Measurements from ENCODE around the gene HPS4.

The HPS4 gene

DNA sequence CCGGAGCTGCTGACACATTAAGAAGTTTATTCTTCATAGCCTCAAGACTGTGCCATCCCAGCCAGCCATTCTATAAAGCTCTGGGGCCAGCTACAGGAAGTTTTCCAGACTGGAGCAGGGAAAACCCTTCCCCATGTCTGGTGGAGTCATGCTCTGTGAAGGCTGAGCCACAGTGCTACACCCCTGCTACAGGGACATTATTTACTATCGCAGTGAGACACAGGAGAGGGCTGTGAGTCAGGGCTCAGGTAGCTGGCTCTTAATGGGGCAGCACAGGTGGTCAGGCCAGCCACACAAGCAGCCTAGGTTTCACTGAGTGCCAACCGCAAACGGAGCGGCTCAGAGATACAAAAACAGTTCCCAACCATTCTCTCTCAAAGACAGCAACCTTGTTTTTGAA is 12.1 kb downstream of the HPS4 start:
- DNase-seq (ENCODE audit: extremely low read depth, low read depth), result peak; percentile 49
- no peak overlapping the region for H3K4me3 ChIP-seq (replicated peaks; ENCODE audit: low read depth, low read length)
- TF ChIP-seq, protein P1, sequence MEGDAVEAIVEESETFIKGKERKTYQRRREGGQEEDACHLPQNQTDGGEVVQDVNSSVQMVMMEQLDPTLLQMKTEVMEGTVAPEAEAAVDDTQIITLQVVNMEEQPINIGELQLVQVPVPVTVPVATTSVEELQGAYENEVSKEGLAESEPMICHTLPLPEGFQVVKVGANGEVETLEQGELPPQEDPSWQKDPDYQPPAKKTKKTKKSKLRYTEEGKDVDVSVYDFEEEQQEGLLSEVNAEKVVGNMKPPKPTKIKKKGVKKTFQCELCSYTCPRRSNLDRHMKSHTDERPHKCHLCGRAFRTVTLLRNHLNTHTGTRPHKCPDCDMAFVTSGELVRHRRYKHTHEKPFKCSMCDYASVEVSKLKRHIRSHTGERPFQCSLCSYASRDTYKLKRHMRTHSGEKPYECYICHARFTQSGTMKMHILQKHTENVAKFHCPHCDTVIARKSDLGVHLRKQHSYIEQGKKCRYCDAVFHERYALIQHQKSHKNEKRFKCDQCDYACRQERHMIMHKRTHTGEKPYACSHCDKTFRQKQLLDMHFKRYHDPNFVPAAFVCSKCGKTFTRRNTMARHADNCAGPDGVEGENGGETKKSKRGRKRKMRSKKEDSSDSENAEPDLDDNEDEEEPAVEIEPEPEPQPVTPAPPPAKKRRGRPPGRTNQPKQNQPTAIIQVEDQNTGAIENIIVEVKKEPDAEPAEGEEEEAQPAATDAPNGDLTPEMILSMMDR (IDR thresholded peaks at IDR 0.05; ENCODE audit: low read depth, low read length, missing control alignments), result no peak

DNA sequence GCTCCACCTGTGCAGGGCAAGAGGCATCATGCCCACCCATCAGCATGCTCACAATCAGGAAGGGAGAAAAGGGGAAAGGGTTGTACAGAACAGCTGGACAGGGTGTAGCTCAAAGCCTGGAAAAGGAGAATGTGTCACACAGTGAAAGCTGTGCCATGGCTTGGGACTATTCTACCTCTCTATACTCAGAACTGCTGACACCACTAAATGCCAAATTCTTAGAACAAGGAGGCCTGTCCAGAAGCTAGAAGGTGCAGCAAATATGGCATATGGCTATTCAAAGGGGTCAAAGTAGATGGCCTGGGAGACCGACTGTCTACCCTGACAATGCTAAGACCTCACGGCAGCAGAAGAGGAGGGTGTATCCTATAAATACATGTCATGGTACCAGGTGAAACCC is 12.8 kb downstream of the HPS4 start:
- TF ChIP-seq, protein P1 (IDR thresholded peaks at IDR 0.05; ENCODE audit: low read depth, low read length, missing control alignments), result no peak
- H3K4me3 ChIP-seq (replicated peaks; ENCODE audit: low read depth, low read length), result no peak overlapping the region
- DNase-seq (ENCODE audit: extremely low read depth, low read depth), result no peak

DNA sequence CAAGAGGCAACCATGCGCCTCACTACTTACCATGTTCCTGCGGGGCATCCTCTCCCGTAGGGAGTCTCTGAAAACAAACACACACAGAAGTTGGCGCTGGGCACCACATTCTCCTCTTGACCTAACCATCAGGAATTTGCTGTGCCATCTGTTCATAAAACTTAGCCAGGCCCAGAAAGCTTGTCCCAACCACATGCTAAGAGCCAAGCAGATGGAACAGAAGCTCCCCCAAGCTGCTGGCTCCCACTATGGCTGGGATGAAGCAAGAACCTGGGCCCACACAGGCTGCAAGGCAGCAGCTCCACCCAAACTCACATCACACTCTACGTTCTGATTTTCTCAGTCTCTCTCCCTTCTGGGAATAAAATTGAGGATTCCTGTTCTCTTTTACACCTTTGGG is 17.4 kb downstream of the HPS4 start:
- DNase-seq (ENCODE audit: extremely low read depth, low read depth), result no peak
- TF ChIP-seq, protein P1 (IDR thresholded peaks at IDR 0.05; ENCODE audit: low read depth, low read length, missing control alignments), result no peak
- no peak overlapping the region for H3K4me3 ChIP-seq (replicated peaks; ENCODE audit: low read depth, low read length)

DNA sequence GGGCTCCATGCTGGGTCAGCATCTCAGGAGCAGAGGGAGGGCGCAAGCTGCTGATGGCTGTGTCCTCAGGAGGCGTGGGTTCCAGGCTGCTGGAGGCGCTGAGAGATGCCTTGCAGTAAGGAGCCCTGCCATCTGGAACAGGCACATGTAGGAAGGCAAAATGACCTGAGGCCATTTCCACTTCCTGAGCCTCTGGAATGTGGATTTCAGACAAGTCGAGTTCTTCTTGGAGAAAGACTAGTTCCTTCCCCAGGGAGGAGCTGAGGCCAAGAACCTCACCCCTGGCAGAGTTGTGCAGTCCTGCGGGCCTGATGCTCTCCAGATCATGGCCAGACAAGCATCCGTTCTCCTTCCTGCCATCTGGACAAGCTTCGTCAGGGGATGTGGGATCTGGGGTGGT is 19.3 kb downstream of the HPS4 start:
- peak; percentile 56 for DNase-seq (ENCODE audit: extremely low read depth, low read depth)
- H3K4me3 ChIP-seq (replicated peaks; ENCODE audit: low read depth, low read length), result no peak overlapping the region
- TF ChIP-seq, protein P1 (IDR thresholded peaks at IDR 0.05; ENCODE audit: low read depth, low read length, missing control alignments), result no peak

DNA sequence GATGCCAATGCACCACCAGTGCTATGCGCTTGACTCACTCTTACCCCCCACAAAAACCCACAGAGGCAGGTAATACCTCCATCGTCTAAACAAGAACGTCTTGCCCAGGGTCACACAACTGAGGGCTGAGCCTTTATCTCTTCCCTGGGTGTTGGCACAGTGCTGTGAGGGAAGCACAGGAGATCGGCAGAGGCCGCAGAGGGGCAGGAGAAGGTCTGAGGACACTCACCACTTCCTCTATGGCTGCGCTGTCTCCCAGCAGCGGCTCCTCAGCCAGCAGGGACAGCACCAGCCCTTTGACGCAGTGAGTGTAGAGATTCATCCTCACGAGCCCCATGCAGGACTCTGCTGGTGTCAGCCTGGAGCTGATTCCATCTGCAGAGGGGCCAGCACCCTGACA is 19.9 kb downstream of the HPS4 start:
- H3K4me3 ChIP-seq (replicated peaks; ENCODE audit: low read depth, low read length), result no peak overlapping the region
- TF ChIP-seq, protein P1 (IDR thresholded peaks at IDR 0.05; ENCODE audit: low read depth, low read length, missing control alignments), result no peak
- DNase-seq (ENCODE audit: extremely low read depth, low read depth), result no peak

DNA sequence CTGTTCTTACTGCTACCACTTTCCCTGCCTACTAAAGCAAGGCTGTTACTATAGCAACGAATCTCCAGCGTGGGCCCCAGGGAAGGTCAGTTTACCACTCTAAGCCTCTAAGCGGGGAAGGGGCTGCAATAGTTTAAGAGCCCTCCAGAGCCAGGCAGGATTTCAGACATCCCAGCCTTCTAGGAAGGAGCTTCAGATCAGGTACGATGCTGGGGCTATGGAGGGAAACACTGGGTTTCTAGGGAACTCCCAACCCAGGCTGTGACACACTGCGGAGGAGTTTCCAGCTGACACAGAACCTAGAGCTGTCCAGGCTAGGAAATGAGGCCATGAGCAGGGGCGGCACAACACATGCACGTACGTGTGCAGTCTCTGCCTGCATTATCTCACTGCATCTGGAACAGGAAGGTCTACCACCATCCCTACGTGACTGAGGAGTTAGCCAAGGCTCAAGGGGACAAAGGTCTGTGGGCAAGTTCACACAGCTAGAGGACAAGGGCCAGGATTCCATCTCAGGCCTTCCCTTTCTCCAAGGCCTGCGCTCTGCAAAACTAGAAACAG is 20.4 kb downstream of the HPS4 start:
- H3K4me3 ChIP-seq (replicated peaks; ENCODE audit: low read depth, low read length), result no peak overlapping the region
- TF ChIP-seq, protein P1 (IDR thresholded peaks at IDR 0.05; ENCODE audit: low read depth, low read length, missing control alignments), result no peak
- no peak for DNase-seq (ENCODE audit: extremely low read depth, low read depth)

DNA sequence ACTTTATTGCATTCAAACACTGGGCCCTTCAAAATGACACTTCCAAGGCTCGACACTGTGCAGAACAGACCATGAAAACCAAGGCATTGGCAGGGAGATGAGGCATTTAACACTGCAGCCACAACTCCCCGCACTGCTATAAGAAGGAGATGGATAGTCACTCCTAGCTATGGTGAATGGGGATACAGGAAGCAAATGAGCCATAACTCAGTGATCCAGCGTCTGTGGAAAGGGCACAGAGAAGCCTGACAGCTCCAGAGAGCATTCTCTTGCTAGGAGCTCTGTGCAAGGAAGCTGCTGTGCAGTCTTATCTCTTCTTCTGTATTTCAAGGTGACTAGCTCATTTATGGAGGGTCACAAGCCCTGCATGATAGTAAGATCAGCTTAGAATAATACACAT is 20.9 kb downstream of the HPS4 start:
- DNase-seq (ENCODE audit: extremely low read depth, low read depth), result no peak
- TF ChIP-seq, protein P1 (IDR thresholded peaks at IDR 0.05; ENCODE audit: low read depth, low read length, missing control alignments), result no peak
- H3K4me3 ChIP-seq (replicated peaks; ENCODE audit: low read depth, low read length), result no peak overlapping the region

All from HFF-Myc (cell line).